ENCODE data around the gene FCGR3A. TPM values are rescaled to one million over a fixed set of nuclear protein-coding genes. Genes with fewer than 3 reads are reported as not detected.

Gene FCGR3A
- total RNA-seq, result not detected in 2 replicates

DNA sequence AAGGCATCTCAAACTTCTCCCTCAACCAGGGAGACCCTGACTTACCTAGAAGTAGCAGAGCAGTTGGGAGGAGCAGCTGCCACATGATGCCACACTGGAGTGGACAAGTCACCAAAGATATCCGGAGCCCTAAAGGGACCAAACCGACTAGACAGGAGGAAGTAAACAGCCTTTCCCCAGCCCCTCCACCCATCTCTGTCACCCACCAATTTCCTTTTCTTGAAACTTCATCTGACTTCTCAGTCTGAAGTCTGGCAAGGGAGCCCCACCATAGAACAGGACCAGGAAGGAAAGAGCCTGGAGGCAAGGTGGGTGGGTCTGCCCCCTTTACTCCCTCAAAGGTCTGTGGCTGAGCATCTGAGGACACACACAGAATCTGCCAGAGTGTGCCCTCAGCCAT is at the start of gene FCGR3A:
TSS of gene FCGR3A (minus strand) at position 167 of the 400 bp plus-strand sequence. CDS start at position 85, 82 bp downstream.

DNA sequence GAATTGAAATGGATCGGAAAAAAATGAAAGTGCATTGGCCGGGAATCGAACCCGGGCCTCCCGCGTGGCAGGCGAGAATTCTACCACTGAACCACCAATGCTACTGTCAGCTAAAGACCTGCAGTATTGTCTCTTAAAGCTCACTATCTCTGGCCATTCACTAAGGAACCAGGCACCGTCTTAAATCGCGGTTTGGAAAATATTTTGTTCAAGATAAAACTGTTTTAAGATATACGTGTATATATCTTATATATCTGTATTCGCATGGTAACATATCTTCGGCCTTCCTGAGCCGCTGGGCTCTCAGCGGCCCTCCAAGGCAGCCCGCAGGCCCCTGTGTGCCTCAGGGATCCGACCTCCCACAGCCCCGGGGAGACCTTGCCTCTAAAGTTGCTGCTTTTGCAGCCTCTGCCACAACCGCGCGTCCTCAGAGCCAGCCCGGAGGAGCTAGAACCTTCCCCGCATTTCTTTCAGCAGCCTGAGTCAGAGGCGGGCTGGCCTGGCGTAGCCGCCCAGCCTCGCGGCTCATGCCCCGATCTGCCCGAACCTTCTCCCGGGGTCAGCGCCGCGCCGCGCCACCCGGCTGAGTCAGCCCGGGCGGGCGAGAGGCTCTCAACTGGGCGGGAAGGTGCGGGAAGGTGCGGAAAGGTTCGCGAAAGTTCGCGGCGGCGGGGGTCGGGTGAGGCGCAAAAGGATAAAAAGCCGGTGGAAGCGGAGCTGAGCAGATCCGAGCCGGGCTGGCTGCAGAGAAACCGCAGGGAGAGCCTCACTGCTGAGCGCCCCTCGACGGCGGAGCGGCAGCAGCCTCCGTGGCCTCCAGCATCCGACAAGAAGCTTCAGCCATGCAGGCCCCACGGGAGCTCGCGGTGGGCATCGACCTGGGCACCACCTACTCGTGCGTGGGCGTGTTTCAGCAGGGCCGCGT is 25.5 kb downstream of the FCGR3A start, which contains the start of gene HSPA6:
TSS of gene HSPA6 (plus strand) at position 724 of the 925 bp plus-strand sequence. CDS start at position 843, 119 bp downstream.

Other genes with a start within 250 kb of the FCGR3A start
- 0.55 and 0.71 TPM in 2 replicates for gene MPZ, start 239.8 kb downstream of the FCGR3A start, total RNA-seq
- 13.5 and 17.0 TPM in 2 replicates for gene SDHC, start 235.4 kb downstream of the FCGR3A start, total RNA-seq
- gene CFAP126, start 181.9 kb downstream of the FCGR3A start, total RNA-seq, result not detected in 2 replicates
- gene FCGR2A, start 44.4 kb downstream of the FCGR3A start, total RNA-seq, result 0.83 and 1.3 TPM in 2 replicates
- gene HSPA6, start 25.3 kb downstream of the FCGR3A start, total RNA-seq, result 0.57 and 0.83 TPM in 2 replicates
- gene FCGR3B, start 81.4 kb upstream of the FCGR3A start, total RNA-seq, result not detected in 2 replicates
- gene FCGR2B, start 113.3 kb upstream of the FCGR3A start, total RNA-seq, result not detected in 2 replicates
- 0.37 and 0.71 TPM in 2 replicates for gene FCRLA, start 157.4 kb upstream of the FCGR3A start, total RNA-seq
- gene FCRLB, start 171.7 kb upstream of the FCGR3A start, total RNA-seq, result 1.1 and 1.7 TPM in 2 replicates
- 23.8 and 32.7 TPM in 2 replicates for gene DUSP12, start 200.0 kb upstream of the FCGR3A start, total RNA-seq
- gene ATF6, start 216.5 kb upstream of the FCGR3A start, total RNA-seq, result 22.0 and 23.2 TPM in 2 replicates

Data from smooth muscle cell of bladder (primary cell).